NCI-H345 treated with DMSO at 0.1 percent for 48 hours (cell line): ENCODE results near the gene URM1.

Experiments
- DNase-seq: peaks from one replicate; lab custom pipeline; 2025; ENCODE audit not compliant: unreplicated experiment; lab: John Stamatoyannopoulos, UW

URM1 gene

GRCh38 chr9:128424268-128424780, 53.1 kb downstream of the URM1 start:
- DNase-seq, result no peak

DNA sequence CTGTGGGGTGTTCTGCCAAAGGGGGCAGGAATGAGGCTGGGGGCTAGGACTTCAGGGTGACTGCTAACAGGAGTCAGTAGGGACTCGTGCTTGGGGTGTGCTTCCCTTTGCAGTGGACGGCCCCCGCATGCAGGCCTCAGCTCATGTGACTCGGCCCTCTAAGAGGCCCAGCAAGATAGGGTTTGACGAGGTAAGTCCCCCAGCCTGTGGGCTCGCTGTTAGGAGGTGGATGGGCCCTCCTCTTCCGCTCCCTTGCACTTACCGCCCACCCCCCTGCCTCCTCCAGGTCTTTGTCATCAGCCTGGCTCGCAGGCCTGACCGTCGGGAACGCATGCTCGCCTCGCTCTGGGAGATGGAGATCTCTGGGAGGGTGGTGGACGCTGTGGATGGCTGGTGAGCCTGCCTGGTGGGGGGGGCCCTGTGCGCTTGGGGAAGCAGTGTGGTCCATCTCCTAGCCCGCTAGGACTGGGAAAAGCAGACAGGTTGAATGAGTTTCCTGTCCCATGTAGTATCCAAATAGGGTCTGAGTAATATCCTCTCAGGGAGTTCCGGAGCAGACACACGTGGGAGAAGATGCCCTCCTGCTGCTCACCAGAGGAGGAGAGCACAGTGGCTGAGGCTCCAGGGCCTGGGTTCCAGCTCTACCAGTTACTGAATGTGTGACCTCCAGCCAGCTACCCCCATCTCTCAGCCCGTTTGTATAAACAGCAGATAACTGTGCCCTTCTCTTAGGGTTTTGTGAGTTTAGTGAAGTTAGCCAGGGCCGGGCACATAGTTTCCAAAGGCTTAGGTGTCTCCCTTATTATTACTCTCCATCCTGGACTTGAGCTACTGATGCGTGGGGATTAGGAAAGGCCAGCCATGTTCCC, 57.7 kb downstream of the URM1 start:
- no peak for DNase-seq

DNA sequence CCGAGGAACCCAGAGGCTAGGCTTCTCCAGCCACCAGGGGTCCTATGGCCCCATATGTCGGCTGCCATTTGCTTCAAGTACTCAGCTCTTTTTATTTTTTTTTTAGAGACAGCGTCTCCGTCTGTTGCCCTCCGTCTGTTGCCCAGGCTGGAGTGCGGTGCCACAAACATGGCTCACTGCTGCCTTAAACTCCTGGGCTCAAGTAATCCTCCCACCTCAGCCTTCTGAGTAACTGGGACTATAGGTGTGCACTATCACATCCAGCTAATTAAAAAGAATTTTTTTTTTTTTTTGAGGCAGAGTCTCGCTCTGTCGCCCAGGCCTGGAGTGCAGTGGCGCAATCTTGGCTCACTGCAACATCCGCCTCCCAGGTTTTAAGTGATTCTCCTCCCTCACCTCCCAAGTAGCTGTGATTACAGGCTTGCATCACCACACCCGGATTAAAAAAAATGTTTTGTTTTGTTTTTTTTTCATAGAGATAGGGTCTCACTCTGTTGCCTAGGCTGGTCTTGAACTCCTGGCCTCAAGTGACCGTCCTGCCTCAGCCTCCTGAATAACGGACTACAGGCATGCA, 58.4 kb downstream of the URM1 start:
- no peak for DNase-seq

GRCh38 chr9:128431207-128431606, 60.0 kb downstream of the URM1 start:
- DNase-seq, result no peak

DNA sequence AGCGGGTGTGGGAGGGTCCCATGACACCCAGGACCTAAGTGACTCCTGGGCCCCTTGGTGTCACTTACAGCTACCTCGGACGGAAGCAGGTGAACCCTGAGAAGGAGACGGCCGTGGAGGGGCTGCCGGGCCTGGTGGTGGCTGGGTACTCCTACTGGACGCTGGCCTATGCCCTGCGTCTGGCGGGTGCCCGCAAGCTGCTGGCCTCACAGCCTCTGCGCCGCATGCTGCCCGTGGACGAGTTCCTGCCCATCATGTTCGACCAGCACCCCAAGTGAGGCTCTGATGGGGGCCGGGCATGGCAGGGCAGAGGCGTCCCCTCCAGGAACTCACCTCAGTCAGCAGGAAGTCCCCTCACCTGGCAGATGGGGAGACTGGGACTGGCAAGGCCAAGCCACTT, 63.2 kb downstream of the URM1 start:
- DNase-seq, result no peak

- DNase-seq, result no peak
These were observed 64.4 kb downstream of the URM1 start for GRCh38 chr9:128435611-128436010.

- DNase-seq, result peak; percentile 51
These were observed 67.4 kb downstream of the URM1 start for GRCh38 chr9:128438343-128439109.

DNA sequence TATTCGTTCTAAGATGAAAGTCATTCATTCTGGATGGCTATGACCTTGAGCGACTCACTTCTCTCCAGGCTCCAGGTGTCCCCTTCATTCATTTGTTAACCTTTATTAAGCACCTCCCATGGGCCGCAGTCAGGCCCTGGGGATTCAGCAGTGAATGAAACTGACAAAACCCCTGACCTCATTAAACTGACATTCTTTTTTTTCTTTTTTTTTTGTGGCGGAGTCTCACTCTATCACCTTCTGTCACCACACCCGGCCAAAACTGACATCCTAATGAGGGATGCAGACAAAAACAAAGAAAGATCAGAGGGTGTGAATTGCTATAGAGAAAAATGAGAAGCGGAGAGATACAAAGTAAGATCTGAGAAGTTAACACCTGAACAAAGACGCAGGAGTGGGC, 68.1 kb downstream of the URM1 start:
- no peak for DNase-seq
